ENCODE results near the gene GALNT13. TPM values are rescaled to one million over a fixed set of nuclear protein-coding genes. Genes with fewer than 3 reads are reported as not detected.

GALNT13 gene
- total RNA-seq, 2 experiments from 2014 or later: 0.55 to 0.61 TPM

GRCh38 chr2:154490530-154490929 is 618.8 kb downstream of the GALNT13 start:
- ATAC-seq (no peak), DNase-seq (no peak)
- ChIA-PET POLR2A (no interaction called here), CTCF (no interaction called here)
- Mint-ChIP-seq H3K36me3 (ENCODE audit: low read depth) (no peaks in the 10 kb centered on the region), H3K27ac (no peak overlapping the region), H3K4me3 (no peak overlapping the region), H3K9me3 (ENCODE audit: insufficient read depth) (no peaks in the 10 kb centered on the region), H3K4me1 (ENCODE audit: low read depth) (no peaks in the 10 kb centered on the region), H3K27me3 (ENCODE audit: low read depth) (no peaks in the 10 kb centered on the region)

- H3K4me3 Mint-ChIP-seq: no peak overlapping the region
- no peaks in the 10 kb centered on the region for H3K9me3 Mint-ChIP-seq (ENCODE audit: insufficient read depth)
- H3K27me3 Mint-ChIP-seq (ENCODE audit: low read depth): no peaks in the 10 kb centered on the region
- H3K4me1 Mint-ChIP-seq (ENCODE audit: low read depth): no peaks in the 10 kb centered on the region
- no peaks in the 10 kb centered on the region for H3K36me3 Mint-ChIP-seq (ENCODE audit: low read depth)
- CTCF ChIA-PET: no interaction called here
- POLR2A ChIA-PET: no interaction called here
- no peak for ATAC-seq
- no peak for DNase-seq
- H3K27ac Mint-ChIP-seq: no peak overlapping the region
These were observed 623.7 kb downstream of the GALNT13 start for GRCh38 chr2:154495455-154495868.

GRCh38 chr2:154497019-154497418 is 625.3 kb downstream of the GALNT13 start:
- ATAC-seq (no peak), DNase-seq (no peak)
- H3K4me1 Mint-ChIP-seq (ENCODE audit: low read depth): no peaks in the 10 kb centered on the region
- H3K27me3 Mint-ChIP-seq (ENCODE audit: low read depth): no peaks in the 10 kb centered on the region
- POLR2A ChIA-PET: no interaction called here
- no peak overlapping the region for H3K27ac Mint-ChIP-seq
- no peaks in the 10 kb centered on the region for H3K9me3 Mint-ChIP-seq (ENCODE audit: insufficient read depth)
- H3K4me3 Mint-ChIP-seq: no peak overlapping the region
- CTCF ChIA-PET: no interaction called here
- H3K36me3 Mint-ChIP-seq (ENCODE audit: low read depth): no peaks in the 10 kb centered on the region
